ES-I3 (cell line): ENCODE results near the gene NIPAL3.
"Not testable (repeated sequence)": the region's sequence is repeated elsewhere in the genome, so short reads cannot be mapped to it uniquely, and the experiment has no call there.

Experiments used
- H3K36me3 ChIP-seq: 2 replicates; pipeline ENCODE4 v1.6.1; 2013; ENCODE audit warnings: mild to moderate bottlenecking, low read length, control low read depth, moderate library complexity; ENCODE audit not compliant: insufficient read depth
- H3K4me1 ChIP-seq: 2 replicates; pipeline ENCODE4 v1.6.1; 2013; ENCODE audit warnings: mild to moderate bottlenecking, control low read depth, low read length; ENCODE audit not compliant: insufficient read depth
- H3K9ac ChIP-seq: 2 replicates; pipeline ENCODE4 v1.6.1; 2013; ENCODE audit warnings: low read depth, mild to moderate bottlenecking, low read length, moderate library complexity
- H3K9me3 ChIP-seq: 2 replicates; pipeline ENCODE4 v1.6.1; 2013; ENCODE audit warnings: mild to moderate bottlenecking, low read length, moderate library complexity; ENCODE audit not compliant: control insufficient read depth, insufficient read depth

Gene NIPAL3

GRCh38 chr1:24490101-24490781 lies 74.6 kb downstream of the NIPAL3 start:
- Histone ChIP-seq H3K4me1 (no peaks in the 10 kb centered on the region), H3K9me3 (peaks cover 19% of the 10 kb centered on the region), H3K36me3 (no peaks in the 10 kb centered on the region), H3K9ac (no peak overlapping the region)

DNA sequence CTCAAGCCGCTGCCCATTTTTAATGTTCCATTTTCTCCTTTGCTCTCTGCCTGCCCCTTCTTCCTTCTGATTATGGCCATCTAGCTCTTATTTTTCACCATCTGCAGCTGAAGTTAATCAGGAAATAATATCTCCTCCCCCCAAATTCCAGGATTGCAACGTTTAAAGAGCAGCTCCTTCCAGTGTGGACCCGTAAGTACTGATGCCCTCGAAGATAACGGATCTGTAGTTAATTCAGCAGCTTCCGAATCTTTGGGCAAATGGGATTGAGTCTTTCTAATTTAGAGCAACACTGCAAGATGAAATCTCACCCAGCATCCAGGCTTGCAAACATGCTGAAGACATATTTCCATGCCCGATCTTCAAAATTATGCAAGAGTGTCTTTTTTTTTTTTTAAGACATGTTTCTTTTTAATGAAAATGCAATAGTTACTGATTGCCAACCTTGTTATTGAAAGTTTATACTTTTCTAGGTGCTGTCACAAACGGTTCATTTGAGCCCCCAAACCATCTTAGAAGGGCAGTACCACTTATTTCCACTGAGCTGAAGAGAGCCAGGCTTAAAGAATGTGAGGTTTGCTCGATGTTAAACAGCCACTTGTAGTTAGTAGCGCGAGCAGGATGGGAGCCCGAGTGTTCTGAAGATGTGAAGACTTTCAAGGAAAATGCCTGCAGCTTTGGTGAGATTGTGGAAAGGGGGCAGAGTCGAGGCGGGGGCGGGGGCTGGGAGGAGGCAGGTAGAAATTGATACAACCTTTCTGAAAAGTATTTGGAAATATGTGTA lies 76.2 kb downstream of the NIPAL3 start:
- peaks cover 19% of the 10 kb centered on the region for H3K9me3 ChIP-seq
- no peak overlapping the region for H3K9ac ChIP-seq
- no peaks in the 10 kb centered on the region for H3K36me3 ChIP-seq
- no peaks in the 10 kb centered on the region for H3K4me1 ChIP-seq

GRCh38 chr1:24492935-24493334 lies 77.3 kb downstream of the NIPAL3 start:
- peaks cover 19% of the 10 kb centered on the region for H3K9me3 ChIP-seq
- not testable (repeated sequence) for H3K9ac ChIP-seq, H3K36me3 ChIP-seq, H3K4me1 ChIP-seq

GRCh38 chr1:24493785-24494184 lies 78.2 kb downstream of the NIPAL3 start:
- Histone ChIP-seq H3K36me3 (no peaks in the 10 kb centered on the region), H3K9me3 (peaks cover 14% of the 10 kb centered on the region), H3K4me1 (no peaks in the 10 kb centered on the region), H3K9ac (no peak overlapping the region)

DNA sequence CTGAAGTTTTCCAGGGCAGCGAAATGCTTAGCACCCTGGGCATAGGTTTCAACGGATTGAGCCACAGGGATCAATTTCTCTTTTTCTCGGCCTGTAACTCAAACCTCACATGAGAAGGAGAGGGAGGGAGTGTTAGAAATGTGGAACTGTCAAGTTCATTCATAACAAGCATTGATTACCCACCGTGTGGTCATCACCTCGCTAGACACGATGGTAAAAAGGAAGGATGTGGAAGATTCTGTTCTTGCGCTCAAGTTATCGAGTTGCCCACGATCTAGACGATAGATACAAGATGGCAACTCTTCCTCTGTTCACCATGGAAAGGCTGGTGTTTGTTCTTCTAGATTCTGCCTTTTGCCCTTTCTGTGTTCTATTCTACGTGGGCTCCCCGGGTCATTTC lies 83.0 kb downstream of the NIPAL3 start:
- Histone ChIP-seq H3K9me3 (no peaks in the 10 kb centered on the region), H3K4me1 (peaks cover 5% of the 10 kb centered on the region; the same call in 1 of the 2 replicates)

DNA sequence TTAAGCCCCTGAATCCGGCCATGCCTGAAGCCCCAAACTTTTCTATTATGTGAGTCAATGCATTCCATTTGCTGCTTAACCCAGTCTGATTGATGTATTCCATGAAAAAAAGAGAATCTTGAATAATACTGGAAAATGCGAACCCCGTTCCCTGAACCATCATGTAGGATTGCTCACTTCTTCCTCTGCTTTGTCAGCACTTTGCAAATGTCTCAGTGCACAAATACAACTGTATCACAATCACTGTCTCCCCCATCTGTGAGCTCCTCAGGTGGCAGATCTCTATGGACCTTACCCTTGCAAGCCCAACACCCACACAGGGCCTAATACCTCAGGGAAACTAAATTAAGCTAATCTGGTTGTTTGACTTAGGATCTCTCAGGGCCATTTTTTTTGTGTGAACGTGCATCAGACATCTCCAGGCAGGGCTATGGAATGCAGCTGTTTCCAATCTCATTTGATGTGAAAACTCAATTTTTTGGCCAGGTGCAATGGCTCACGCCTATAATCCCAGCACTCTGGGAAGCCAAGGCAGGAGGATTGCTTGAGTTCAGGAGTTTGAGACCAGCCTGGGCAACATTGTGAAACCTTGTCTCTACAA lies 84.9 kb downstream of the NIPAL3 start:
- no peaks in the 10 kb centered on the region for H3K36me3 ChIP-seq
- H3K4me1 ChIP-seq, result peaks cover 14% of the 10 kb centered on the region
- no peaks in the 10 kb centered on the region for H3K9me3 ChIP-seq
- H3K9ac ChIP-seq, result no peak overlapping the region

More for the DNA sequence above, 83.0 kb downstream of the NIPAL3 start:
- Histone ChIP-seq H3K36me3 (no peaks in the 10 kb centered on the region), H3K9ac (no peak overlapping the region)

DNA sequence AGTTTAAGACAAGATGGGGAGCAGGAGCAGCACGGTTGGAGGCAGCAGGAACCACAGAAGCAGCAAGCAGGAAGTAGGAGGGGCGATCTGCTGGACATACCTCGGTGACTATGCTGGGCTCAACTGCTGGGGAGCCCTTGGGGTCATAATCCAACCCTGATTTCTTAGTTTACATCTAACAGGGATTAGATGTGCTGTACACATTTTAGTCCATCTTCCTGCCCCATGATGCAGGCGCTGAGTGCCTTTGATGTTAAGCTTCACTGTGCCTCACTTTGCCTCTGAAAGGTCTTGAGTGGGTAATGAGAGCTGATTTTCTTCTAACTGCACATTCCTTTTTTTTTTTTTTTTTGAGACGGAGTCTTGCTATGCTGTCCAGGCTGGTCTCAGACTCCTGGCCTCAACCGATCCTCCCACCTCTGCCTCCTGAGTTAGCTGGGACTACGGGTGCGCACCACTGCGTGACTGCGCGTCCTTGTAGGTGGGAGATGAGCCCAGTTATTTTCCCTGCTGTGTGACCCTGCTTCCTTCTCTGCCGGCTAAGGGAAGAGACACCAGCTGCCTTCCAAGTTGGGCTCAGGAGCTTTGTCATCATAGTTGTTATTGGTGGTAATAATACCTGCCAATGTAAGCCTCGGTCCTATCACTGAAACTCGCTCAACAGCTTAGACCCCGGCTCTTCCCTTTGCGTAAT lies 85.9 kb downstream of the NIPAL3 start:
- H3K36me3 ChIP-seq, result no peaks in the 10 kb centered on the region
- H3K9ac ChIP-seq, result peak overlapping the region; percentile 90; the same call in 1 of the 2 replicates
- no peaks in the 10 kb centered on the region for H3K9me3 ChIP-seq
- peaks cover 14% of the 10 kb centered on the region for H3K4me1 ChIP-seq

GRCh38 chr1:24502065-24502708 lies 86.6 kb downstream of the NIPAL3 start:
- H3K9ac ChIP-seq, result peak overlapping the region; percentile 90
- no peaks in the 10 kb centered on the region for H3K9me3 ChIP-seq
- no peaks in the 10 kb centered on the region for H3K36me3 ChIP-seq
- H3K4me1 ChIP-seq, result peaks cover 18% of the 10 kb centered on the region

DNA sequence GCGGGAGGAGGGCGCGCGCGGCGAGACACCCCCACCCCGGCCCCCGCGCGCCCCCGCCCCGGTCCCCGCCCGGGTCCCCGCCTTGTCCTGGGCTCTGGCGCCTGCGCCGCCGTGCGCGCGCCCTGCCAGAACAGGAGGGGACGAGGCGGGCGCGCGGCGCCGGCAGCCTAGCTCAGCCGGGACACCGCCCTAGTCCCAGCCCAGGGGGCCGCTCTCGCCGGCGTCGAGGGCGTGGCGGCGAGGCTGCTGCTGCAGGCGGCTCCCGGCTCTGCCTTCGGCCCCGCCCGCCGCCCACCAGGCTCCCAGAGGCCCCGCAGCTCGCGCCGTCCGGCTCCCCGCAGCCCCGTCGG lies 87.1 kb downstream of the NIPAL3 start, which contains the start of gene RCAN3:
Gene RCAN3, plus strand, starts transcription at position 128 of the 350 bp plus-strand sequence. CDS start 11,537 bp downstream, outside the sequence.
- Histone ChIP-seq H3K4me1 (peaks cover 22% of the 10 kb centered on the region), H3K36me3 (no peaks in the 10 kb centered on the region), H3K9me3 (no peaks in the 10 kb centered on the region), H3K9ac (peak within 1 kb of the TSS; percentile 90)

- Histone ChIP-seq H3K4me1 (peaks cover 22% of the 10 kb centered on the region), H3K36me3 (no peaks in the 10 kb centered on the region), H3K9ac (peak overlapping the region; percentile 86), H3K9me3 (no peaks in the 10 kb centered on the region)
These were observed 87.6 kb downstream of the NIPAL3 start for GRCh38 chr1:24503059-24503751.

- H3K9me3 ChIP-seq, result no peaks in the 10 kb centered on the region
- no peaks in the 10 kb centered on the region for H3K36me3 ChIP-seq
- H3K4me1 ChIP-seq, result peaks cover 22% of the 10 kb centered on the region
- H3K9ac ChIP-seq, result peak overlapping the region; percentile 86
These were observed 88.4 kb downstream of the NIPAL3 start for GRCh38 chr1:24503870-24504523.

- H3K36me3 ChIP-seq, result no peaks in the 10 kb centered on the region
- H3K4me1 ChIP-seq, result peaks cover 22% of the 10 kb centered on the region
- H3K9ac ChIP-seq, result no peak overlapping the region
- H3K9me3 ChIP-seq, result no peaks in the 10 kb centered on the region
These were observed 89.0 kb downstream of the NIPAL3 start for GRCh38 chr1:24504560-24504959.

DNA sequence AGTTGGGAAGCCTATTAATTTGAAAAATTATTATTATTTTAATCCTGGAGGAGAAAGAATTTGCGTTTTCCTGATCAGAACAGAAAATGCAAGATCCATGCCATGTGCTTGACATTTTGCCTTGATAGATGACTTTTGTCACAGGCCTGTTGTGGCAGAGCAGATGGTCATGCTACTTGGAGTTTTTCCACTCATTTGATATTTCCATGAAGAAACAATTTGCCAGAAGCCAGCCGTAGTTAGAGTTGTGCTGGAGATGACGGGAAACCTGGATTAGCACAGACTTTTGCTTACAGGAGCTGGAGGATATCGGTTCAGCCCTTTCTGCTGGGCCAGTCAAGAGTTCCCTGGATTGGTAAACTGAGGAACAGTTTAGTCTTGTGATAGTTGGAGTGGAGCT lies 90.2 kb downstream of the NIPAL3 start:
- H3K9ac ChIP-seq, result no peak overlapping the region
- no peaks in the 10 kb centered on the region for H3K36me3 ChIP-seq
- H3K4me1 ChIP-seq, result peaks cover 22% of the 10 kb centered on the region
- H3K9me3 ChIP-seq, result no peaks in the 10 kb centered on the region
